ENCODE data around the gene CDH22.

Gene CDH22

DNA sequence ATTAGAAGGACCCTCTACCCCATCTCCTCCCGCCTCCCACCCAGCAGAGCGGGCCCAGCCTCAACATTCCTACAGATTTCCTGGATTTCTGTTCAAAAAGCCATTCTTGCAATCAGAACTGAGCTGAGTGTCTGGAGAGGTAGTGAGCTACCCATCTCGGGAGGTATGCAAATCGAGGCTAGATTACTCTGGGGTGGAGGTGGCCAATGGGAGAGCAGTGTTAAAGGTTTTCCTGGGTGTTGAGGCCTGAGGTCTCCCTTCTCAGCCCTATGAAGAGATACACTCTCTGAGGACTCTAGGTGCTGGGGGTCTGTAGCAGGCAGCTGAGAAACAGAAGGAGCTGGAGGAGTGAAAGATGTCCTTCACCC is 133.2 kb downstream of the CDH22 start:
- DNase-seq, result no peak

DNA sequence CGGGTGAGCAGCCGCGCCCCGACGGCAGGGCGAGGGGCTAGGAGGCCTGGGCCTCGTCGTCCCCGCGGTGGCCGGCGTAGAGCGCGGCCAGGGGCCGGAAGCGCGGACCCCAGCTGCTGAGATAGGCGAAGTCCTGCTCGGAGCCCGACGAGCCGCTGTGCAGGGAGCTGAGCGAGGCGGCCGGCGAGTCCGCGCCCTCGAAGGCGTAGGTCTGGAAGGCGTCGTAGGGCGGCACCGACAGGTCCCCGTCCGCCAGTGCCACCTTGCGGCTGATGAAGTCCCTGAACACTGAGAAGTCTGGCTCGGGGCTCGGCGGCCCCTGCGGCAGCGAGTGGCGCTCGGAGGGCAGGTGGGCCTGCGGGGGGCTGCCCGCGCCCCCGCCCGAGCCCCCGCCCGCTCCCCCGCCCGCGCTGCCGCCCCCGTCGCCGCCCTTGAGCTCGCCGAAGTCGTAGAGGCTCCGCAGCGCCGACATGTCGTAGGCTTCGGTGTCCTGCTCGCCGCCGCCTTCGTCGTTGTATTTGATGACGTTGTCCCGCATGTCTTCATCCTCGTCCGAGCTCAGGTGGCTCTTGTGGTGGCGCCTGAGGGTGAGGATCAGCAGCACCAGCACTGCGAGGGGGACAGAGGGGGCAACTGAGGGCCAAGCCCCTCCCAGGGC is 133.7 kb downstream of the CDH22 start:
- DNase-seq, result peak in 12 of 56 donors; percentile 3 to 50 (median 20)

DNA sequence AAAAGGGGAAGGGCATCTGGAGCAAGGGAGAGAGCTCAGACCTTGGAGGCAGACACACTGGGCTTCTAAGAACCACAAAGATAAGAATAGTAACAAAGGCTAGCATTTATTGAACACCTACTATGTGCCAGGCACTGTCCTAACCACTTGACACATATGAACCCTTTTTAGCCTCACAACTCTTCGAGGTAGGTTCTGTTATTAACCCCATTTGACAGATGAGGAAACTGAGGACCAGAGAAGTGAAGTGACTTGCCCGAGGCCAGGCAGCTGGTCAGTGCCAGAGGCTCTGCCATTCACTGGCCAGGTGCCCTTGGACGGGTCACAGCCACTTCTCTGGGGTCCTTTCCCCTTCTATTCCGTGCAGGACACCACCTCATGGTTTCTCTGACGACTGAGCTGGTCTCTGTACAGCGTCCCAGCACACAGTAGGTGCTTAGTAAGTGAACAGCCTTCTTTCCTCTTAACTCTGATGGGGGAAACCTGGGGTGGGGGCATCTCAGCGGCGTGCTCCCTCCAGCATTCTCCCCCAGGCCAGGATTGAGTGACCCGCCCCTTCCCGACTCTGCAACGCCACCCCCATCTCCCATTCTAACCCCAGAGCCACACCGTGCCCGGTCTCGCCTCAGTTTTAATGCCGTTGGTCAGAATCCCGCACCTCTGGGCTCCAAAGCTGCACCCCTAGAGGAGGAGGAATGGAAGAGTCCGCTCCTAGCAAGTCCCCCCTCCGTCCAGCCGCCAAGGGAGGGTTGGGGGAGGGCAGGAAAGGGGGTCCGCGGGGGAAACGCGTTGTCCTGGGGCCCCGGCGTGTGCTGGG is 134.4 kb downstream of the CDH22 start:
- no peak for DNase-seq

DNA sequence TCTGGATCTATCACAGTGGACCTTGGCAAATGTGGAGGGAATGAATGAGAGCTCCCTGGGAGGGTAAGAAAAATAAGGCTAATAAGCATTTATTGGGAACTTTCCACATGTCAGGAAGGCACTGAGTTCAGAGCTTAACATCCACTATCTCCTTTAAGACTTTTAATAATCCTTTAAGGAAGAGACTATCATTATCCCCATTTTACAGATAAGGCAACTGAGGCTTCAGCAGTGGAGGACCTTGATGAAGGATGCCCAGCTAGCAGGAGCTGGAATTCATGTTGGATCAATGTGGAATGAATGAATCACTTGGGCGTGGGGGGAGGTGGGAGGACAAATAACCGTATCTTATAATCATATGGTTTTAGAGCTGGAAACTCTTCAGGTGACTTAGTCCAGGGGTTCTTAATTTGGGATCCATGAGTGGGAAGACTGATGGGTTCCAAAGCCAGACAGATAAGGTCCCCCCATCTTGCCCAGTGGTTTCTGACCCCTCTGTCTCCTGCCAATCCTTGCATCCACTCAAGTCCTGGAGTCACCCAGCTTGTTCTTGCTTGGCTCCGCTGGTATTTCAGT is 135.2 kb downstream of the CDH22 start:
- DNase-seq, result no peak

DNA sequence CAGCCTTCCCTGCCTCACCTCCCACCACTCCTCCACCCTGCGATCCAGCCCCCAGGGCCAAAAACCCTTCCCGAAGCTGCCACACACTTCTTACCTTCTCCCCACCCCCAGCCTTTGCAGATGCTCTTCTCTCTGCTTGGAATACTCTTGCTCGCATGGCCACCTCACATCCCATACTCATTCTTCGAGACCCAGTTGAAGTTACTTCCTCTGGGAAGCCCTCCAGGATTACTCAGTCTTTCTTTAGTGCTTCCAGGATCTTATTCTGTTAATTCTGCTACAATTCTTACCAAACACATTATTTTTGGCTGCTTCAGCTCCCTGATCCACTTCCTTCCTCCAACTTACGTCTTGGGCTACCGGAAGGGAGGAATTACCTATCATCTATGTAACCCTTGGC is 135.8 kb downstream of the CDH22 start:
- DNase-seq, result no peak

DNA sequence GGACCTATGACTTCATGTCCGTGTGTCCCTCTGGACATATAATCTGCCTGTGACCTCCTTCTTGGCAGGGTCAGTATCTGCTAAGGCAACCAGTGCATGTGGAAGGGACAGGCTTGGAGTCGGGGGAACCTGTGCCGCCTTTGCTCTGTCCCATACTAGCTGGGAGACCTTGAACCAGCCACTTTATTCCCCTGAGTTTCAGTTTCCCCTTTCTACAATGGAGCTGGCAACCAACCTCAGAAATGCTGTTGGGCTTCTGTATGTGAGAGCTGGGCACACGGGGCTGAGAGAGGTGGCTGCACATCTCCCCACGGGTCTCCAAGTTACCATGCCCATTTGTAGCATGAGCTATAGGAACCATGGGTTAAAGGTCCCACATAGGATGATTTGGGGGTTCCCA is 136.4 kb downstream of the CDH22 start:
- no peak for DNase-seq

DNA sequence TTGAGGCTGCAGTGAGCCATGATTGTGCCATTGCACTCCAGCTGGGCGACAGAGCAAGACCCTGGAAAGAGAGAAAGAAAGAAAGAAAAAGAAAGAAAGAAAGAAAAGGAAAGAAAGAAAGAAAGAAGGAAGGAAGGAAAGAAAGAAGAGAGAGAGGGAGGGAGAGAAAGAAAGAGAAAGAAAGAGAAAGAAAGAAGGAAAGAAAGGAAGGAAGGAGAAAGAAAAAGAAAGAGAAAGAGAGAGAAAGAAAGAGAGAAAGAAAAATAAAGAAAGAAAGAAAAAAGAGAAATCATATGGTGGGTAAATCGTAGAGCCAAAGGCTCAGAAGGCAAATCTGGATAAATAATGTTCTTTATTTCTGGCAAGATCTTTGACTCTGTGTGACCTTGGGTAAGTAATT is 136.8 kb downstream of the CDH22 start:
- DNase-seq, result no peak

DNA sequence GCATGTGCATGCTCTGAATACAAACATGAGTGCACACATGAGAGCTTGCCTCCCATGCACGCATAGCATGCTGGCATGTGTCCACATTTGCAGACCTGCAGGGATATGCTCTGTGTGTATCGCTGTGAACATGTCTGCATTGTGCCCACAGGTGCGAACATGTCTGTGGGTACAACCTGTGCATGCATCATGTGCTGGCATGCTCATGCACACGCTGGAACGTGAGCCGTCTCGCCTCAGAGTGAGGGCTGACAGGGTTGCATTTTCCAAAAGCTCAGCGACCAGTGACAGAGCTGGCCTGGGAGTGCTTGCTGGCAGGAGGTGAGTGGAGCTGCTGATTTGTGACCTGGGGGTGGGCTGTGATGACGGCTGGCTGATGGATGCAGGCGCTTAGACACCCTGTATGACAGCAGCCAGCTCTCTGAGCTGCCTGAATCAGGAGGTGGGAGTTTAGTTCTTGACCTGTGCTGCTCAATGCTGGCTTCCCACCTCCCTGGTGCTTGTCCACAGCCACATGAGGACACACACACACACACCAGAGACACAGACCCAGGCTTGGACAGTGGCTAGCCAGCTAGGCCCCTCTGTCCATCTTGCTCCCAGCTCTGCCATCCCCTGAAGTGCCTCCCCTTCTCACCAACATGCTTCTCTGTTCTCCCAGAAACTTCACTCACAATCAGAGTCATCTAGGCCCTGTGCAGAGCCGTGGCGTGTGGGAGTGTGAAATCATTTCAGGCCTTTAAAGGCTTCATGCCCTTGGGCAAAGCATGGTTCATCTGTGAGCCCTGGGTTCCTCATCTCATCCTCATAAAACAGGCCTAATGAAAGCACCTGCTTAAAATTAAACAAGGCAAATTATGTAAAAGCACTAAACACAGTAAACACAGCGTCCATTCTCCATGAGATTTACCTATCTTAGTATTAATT is 138.8 kb downstream of the CDH22 start:
- no peak for DNase-seq

DNA sequence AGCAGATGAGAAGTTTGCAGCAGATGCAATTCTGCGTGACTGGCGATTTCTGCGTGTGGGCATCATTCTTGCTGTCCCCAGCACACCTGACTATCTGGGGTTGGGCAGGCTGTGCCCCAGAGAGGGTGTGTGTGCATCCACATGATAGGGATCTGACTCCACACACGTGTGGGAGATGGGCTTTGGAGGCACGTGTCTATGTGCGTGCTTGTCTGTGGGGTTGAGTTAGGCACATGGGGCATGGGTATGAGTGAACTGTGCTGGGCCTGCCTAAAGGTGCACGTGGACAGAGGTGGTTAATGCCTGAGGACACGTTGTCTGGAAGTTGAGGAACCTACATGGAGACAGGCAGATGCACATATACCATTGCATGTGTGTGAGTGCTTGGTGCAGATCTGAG is 139.9 kb downstream of the CDH22 start:
- no peak for DNase-seq

DNA sequence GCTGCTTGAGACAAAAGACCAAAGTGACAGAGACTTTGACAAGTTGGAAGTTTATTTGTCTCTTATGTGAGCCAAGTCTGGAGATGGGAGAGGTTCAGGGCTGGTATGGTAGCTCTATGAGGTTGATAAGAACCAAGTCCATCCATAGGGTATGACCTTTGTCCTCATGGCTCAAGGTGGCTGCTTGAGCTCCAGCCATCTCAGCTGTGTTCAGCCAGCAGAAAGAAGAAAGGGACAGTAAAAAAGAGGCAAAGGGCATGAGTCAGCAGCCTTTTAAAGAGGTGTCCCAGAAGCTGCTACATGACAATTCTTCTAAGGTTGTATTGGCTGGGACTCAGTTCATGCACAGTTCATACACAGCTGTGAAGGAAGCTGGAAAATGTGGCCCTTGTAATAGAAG is 141.2 kb downstream of the CDH22 start:
- DNase-seq, result no peak

DNA sequence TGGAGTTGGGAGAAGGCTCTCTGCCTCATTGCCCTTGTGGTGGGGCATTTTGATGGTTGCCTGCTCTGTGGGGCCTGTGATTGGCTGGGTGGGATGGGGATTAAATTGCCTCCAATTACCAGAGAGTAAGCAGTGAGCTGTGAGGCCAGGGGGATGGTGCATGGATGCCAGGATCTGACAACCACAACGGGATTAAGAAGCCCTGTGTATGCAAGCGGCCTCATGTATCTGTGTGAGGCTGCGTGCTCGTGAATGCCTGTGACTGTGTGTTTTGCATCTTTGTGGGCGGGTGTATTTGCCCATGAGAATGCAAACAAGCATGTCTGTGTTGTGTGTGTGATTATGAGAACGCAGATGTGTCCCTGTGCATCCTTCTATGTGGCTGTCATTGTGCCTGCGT is 144.0 kb downstream of the CDH22 start:
- no peak for DNase-seq

DNA sequence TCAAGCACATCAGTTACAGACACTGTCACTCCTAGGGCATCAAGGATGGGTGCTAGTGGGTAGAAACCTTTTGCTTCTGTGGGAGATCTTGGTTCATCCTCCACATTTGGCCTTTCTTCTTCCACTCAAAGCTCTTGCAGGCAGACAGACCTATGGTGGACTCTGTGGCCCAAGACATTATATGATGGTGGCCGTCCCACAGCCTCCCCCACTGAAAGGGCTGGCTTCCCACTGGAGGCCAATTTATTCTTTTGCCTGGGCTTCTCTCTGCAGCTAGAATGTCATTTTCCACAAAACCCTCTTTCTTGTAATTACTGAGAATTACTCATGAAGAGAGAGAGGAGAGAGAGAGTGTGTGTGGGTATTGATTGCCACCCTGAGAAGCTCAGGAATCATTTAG is 146.4 kb downstream of the CDH22 start:
- no peak for DNase-seq

DNA sequence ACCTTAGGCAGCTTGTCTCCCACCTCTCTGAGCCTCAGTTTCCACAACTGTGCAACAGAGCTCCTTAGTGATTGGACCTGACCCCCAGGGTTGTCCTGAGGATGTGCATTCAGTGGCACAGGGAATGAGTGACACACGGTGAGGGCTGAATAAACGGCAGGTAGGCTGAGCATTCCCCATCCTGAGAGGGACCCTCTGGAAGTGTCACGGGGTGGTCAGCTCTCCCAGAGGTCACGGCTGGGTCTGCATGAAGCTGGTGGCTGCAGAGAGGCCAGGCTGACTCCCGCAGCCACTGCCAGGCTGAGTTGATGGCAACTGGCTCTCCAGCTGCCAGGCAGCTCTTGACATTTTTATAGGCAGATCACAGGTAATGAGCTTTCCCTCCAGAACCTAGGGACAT is 147.6 kb downstream of the CDH22 start:
- no peak for DNase-seq

DNA sequence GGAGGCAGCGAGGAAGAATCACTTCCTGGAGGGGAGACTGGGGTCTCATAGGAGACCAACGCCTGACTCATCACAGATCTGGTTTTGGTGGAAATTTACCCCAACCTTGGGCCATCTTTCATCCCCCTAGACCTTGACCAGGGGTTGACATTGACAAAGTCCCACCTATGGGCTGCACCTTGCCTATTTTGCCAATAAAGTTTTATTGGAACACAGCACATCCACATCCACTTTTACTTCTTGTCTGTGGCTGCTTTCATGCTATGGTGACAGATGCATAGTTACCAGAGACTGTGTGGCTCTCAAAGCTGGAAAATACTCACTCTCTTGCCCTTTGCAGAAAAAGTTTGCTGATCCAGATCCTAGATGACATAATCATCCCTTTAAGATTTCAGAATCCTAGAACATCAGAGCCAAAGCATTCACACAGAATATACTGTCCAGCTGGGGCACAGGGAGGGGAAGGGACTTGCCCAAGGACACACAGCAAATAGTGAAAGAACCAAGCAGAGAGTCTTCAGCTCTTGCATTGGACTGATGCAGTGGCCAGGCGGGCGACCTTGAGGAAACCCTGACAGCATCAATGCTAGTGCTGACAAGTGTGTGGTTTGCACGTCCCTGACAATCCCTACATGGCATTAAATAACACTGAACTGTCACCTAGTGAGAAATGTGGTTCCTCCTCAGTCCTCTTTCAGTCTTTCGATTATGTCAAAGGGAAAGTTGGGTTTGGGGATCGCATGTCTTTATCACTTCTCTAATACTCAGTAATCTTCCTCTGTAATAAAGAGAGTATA is 149.0 kb downstream of the CDH22 start:
- no peak for DNase-seq

DNA sequence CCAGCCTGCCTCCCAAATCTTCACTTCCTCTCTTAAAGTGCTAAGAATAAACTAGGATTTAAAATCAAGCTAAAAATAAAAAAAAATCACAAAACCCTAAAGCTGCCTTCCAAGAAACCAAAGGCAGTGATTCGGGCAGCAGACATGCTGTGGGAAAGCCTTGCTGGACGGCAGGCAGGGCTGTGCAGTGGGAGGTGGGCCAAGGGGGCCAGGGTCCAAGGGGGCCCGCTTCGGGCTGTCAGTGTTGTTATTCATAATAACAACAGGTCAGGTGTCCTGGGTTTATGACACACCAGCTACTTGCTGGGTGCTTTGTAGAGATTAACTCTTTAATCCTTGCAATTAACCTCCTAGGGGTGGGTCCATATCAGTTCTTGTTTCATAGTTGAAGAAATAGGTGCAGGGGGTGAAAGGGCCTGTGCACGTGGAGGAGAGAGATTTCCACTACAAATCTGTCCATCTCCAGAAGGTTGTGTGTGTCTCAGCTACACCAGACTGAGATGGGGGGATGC is 149.8 kb downstream of the CDH22 start:
- no peak for DNase-seq

DNA sequence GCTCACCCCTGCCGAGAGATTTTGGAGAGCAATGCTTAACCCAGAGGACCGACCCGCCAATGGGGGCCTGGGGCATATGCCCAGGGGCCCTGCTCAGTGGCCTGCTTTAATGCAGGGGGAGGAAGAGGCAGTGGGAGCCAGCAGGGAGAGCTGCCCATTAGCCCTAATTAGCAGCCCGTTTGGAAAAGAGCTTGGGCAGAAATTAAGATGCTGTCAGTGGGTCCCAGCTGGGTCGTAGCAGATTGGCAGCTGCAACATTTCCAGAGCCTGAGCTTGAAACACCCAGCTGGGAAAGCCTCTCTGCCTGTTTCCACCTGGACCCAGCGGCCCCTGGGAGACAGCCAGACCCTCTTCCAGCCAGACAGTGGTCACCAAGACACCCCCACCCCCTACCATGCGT is 150.7 kb downstream of the CDH22 start:
- peak in 5 of 56 donors; percentile 8 to 44 (median 19) for DNase-seq

DNA sequence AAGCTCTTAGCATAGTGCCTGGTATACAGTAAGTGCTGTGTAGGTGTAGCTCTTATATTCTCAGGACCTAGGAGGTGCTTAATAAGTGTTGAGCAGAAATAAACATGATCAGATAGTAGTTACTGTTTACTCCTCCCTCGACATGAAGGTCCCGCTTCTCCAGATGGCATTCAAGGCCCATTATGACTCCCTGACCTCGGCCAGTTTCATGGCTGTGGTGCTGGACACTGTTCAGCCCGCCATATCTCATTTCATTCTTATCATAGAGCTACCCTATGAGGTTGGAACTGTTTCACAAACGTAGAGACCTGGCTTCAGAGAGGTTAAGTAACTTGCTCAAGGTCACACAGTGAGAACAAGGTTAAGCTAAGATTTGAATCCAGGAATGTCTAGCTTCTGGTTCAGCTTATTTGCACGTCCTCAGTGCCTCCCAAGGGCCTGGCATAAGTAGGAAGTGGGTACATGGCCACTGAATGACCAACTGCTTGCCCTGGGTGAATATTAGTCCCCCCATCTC is 151.2 kb downstream of the CDH22 start:
- no peak for DNase-seq

DNA sequence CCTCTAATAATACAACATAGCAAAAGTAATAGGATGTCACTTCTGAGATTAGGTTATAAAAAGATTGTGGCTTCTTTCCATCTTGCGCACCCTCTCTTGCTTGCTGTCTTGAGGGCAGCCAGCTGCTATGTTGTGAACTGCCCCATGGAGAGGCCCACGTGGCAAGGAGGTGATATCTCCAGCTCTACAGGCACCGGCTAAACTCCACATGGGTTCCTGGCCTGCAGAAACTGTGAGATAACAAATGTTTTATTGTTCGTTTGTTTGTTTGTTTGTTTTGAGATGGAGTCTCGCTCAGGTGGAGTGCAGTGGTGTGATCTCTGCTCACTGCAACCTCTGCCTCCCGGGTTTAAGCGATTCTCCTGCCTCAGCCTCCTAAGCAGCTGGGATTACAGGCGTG is 152.2 kb downstream of the CDH22 start:
- no peak for DNase-seq

DNA sequence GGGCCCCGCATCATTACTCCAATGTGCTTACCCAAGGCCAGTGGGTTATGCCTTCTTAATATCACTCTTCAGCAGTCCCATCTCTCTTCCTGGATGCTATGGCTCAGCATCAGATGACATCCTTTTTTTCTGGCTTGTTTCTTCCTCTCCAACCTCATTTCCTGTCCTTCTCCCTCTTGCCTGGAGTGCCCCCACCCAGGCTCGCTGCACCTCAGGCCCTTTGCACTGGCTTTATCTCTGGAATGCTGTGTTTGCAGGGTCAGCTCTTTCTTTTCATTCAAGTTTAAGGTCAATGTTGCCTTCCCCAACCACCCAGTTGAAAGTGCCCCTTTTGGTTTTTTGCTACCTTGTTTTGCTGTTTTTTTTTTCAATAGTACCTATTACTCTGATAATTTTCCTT is 153.5 kb downstream of the CDH22 start:
- DNase-seq, result no peak

DNA sequence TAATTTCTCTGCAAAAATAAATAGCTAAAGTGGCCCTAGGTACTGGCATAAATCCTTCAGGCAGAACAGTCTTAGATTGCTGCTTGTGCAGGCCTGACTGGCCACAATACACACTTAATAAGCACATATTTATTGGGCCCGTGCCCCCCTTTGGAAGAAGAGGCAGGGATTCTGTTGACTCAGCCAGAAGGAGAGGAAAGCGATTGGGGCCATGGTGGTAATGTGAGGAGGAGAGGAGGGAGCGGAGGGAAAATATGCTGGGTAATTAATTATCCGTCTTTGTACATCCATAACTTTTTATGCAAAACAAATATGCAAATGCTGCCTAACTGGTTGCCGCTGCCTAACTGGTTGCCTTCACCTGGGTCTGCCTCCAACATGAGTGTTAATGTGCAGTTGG is 154.0 kb downstream of the CDH22 start:
- no peak for DNase-seq
